Rectal smooth muscle tissue (tissue), 1 donor: ENCODE results near the gene CLCN6.

ENCODE experiments used
- H3K27ac ChIP-seq: one replicate; pipeline ENCODE4 v1.7.0; 2013; ENCODE audit warnings: low read depth, low read length, inconsistent platforms
- H3K27me3 ChIP-seq: one replicate; pipeline ENCODE4 v1.7.0; 2013; ENCODE audit warnings: low read length; ENCODE audit not compliant: control insufficient read depth, insufficient read depth
- H3K36me3 ChIP-seq: one replicate; pipeline ENCODE4 v1.7.0; 2013; ENCODE audit warnings: low read length; ENCODE audit not compliant: control insufficient read depth, insufficient read depth
- H3K4me1 ChIP-seq: one replicate; pipeline ENCODE4 v1.7.0; 2013; ENCODE audit warnings: low read length; ENCODE audit not compliant: control insufficient read depth, insufficient read depth
- H3K4me3 ChIP-seq: one replicate; pipeline ENCODE4 v1.7.0; 2013; ENCODE audit warnings: low read length
- H3K9ac ChIP-seq: one replicate; pipeline ENCODE4 v1.7.0; 2013; ENCODE audit warnings: low read length

Gene CLCN6

GRCh38 chr1:11842154-11843041, 36.4 kb downstream of the CLCN6 start:
- no peaks in the 10 kb centered on the region for H3K27me3 ChIP-seq
- no peaks in the 10 kb centered on the region for H3K4me1 ChIP-seq
- no peak overlapping the region for H3K9ac ChIP-seq
- H3K4me3 ChIP-seq = no peak overlapping the region
- no peak overlapping the region for H3K27ac ChIP-seq
- peaks cover 31% of the 10 kb centered on the region for H3K36me3 ChIP-seq

DNA sequence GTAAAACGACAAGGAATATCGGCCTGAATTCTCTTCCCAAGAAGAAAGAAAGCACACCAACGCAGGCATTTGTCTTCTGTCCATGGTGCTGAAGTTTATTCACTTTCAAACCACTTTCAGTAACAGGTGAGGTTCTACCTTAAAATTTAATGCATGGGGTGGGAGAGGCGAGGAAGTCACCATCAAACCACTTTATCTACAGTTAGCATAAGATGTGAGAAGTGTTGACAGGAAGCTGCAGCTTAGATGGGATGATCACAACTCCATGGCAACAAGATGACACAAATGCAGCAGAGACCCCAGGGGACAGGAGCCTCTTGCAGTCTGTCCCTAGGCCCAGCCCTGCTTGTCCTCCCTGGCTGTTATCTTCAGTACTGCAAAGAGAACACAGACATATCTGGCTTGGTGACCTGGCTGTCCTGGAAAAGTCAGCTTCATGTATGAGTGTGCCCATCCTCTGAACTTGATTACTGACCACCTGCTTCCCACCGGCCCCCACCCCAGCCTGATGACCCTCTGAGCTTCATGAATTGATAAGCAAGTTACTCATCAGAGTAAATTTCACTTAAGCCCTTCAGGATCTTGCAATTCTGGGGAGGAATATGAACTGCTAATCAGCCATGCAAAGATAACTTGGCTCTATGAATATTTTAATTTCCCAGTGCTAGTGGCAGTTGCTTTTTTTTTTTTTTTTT, 39.8 kb downstream of the CLCN6 start:
- no peaks in the 10 kb centered on the region for H3K27me3 ChIP-seq
- H3K4me3 ChIP-seq = no peak overlapping the region
- no peak overlapping the region for H3K27ac ChIP-seq
- H3K4me1 ChIP-seq = no peaks in the 10 kb centered on the region
- no peak overlapping the region for H3K9ac ChIP-seq
- peaks cover 17% of the 10 kb centered on the region for H3K36me3 ChIP-seq

DNA sequence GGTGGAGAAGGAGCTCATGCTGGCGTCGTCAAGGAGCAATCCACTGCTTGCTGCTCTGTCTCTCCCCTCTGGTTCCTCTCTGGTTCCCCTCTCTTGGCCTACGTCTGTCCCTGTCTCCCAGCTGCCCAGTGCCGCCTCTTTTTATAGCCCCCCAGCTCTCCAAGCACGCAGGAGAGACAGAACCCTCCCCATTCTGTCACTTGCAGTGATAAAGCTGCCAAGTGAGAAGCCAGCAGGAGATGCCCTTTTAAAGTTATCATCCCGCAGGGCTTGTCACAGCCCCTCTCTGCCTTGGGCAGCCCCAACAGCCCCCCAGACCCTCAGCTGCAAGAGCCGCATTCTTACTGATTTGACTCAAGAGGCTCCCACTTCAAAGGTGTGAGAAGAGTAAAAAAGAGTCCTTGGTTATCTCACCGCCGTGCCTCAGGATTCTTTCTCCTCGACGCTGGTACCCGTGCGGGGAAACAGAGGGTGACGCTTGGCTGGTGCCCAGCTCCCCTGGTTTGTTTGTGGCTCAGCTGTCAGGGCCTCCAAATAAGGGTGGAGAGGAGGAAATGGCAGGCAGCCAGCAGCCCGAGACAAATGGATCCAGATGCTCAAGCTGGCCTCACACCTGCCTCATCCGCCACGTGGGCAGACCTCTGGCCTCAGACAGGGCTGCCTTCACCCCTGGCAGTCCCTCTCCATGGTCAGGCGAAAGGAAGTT, 41.8 kb downstream of the CLCN6 start, which contains the start of gene NPPA:
Gene NPPA (minus strand): TSS at position 117 of the 706 bp plus-strand sequence. CDS start 99 bp downstream, at position 18.
- Histone ChIP-seq H3K4me1 (no peaks in the 10 kb centered on the region), H3K27me3 (no peaks in the 10 kb centered on the region), H3K4me3 (no peak within 1 kb of the TSS), H3K36me3 (peaks cover 2% of the 10 kb centered on the region), H3K27ac (no peak within 1 kb of the TSS), H3K9ac (no peak within 1 kb of the TSS)

DNA sequence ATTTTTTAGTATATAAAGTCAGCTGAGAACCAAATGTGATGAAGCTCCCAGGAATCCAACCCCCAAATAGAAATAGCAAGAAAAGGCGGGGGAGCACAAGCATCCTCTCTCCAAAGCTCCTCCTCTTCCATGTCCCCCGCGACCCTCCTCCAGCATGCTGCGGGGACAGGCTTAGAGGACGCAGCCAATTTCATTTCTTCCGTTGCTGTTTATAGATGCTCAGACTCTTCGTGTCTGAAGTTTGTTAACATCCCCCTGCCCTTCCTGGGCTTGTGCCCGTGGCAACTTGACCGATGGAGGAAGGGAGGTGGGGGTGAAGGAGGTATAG, 42.3 kb downstream of the CLCN6 start:
- Histone ChIP-seq H3K9ac (no peak overlapping the region), H3K4me3 (no peak overlapping the region), H3K27ac (no peak overlapping the region), H3K36me3 (peaks cover 2% of the 10 kb centered on the region), H3K27me3 (no peaks in the 10 kb centered on the region), H3K4me1 (no peaks in the 10 kb centered on the region)

GRCh38 chr1:11850156-11850555, 44.2 kb downstream of the CLCN6 start:
- H3K4me3 ChIP-seq = no peak overlapping the region
- H3K27me3 ChIP-seq = no peaks in the 10 kb centered on the region
- H3K36me3 ChIP-seq = no peaks in the 10 kb centered on the region
- H3K4me1 ChIP-seq = no peaks in the 10 kb centered on the region
- no peak overlapping the region for H3K27ac ChIP-seq
- no peak overlapping the region for H3K9ac ChIP-seq

- no peaks in the 10 kb centered on the region for H3K4me1 ChIP-seq
- H3K27me3 ChIP-seq = no peaks in the 10 kb centered on the region
- no peak overlapping the region for H3K9ac ChIP-seq
- no peaks in the 10 kb centered on the region for H3K36me3 ChIP-seq
- no peak overlapping the region for H3K4me3 ChIP-seq
- no peak overlapping the region for H3K27ac ChIP-seq
Measured at GRCh38 chr1:11851180-11851579, 45.2 kb downstream of the CLCN6 start.

DNA sequence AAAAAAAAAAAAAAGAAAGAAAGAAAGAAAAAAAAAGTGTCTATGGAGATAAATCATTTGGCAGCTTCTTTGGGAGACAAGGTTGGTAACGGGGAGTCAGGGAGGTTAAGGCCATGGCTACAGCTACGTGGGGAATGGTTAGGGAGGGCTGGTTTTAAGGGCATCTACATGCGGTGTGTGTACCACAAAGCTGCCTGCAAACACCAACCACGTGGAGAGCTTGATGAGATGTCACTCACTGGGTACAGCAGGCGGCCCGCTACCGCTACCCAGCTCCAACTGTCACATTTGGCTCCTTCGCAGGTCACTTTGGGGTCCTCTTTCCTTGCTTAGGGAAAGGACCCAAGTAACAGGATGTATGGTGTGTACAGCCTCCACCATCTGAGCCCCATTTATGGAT, 48.5 kb downstream of the CLCN6 start:
- Histone ChIP-seq H3K36me3 (no peaks in the 10 kb centered on the region), H3K27me3 (peaks cover 8% of the 10 kb centered on the region), H3K4me1 (no peaks in the 10 kb centered on the region), H3K9ac (no peak overlapping the region), H3K4me3 (no peak overlapping the region), H3K27ac (no peak overlapping the region)

- H3K27ac ChIP-seq = no peak overlapping the region
- H3K4me3 ChIP-seq = no peak overlapping the region
- peaks cover 13% of the 10 kb centered on the region for H3K27me3 ChIP-seq
- no peaks in the 10 kb centered on the region for H3K36me3 ChIP-seq
- H3K9ac ChIP-seq = no peak overlapping the region
- H3K4me1 ChIP-seq = no peaks in the 10 kb centered on the region
Measured at GRCh38 chr1:11855430-11855829, 49.4 kb downstream of the CLCN6 start.

GRCh38 chr1:11856698-11857097, 50.7 kb downstream of the CLCN6 start:
- no peak overlapping the region for H3K9ac ChIP-seq
- no peak overlapping the region for H3K4me3 ChIP-seq
- no peaks in the 10 kb centered on the region for H3K4me1 ChIP-seq
- no peaks in the 10 kb centered on the region for H3K36me3 ChIP-seq
- H3K27me3 ChIP-seq = peaks cover 13% of the 10 kb centered on the region
- no peak overlapping the region for H3K27ac ChIP-seq

GRCh38 chr1:11857164-11857851, 51.3 kb downstream of the CLCN6 start:
- Histone ChIP-seq H3K36me3 (no peaks in the 10 kb centered on the region), H3K27me3 (peaks cover 13% of the 10 kb centered on the region), H3K4me1 (no peaks in the 10 kb centered on the region), H3K27ac (no peak overlapping the region), H3K9ac (no peak overlapping the region), H3K4me3 (no peak overlapping the region)

GRCh38 chr1:11858158-11858557, 52.2 kb downstream of the CLCN6 start:
- Histone ChIP-seq H3K4me3 (no peak overlapping the region), H3K27ac (no peak overlapping the region), H3K4me1 (no peaks in the 10 kb centered on the region), H3K27me3 (peaks cover 17% of the 10 kb centered on the region), H3K9ac (no peak overlapping the region), H3K36me3 (no peaks in the 10 kb centered on the region)

- no peak within 1 kb of the TSS for H3K9ac ChIP-seq
- H3K4me3 ChIP-seq = no peak within 1 kb of the TSS
- H3K36me3 ChIP-seq = no peaks in the 10 kb centered on the region
- H3K27ac ChIP-seq = no peak within 1 kb of the TSS
- H3K27me3 ChIP-seq = peaks cover 17% of the 10 kb centered on the region
- H3K4me1 ChIP-seq = no peaks in the 10 kb centered on the region
Measured at GRCh38 chr1:11858613-11858967, 52.6 kb downstream of the CLCN6 start, which contains the start of gene NPPB. Gene NPPB (minus strand): TSS chr1:11858945. CDS start chr1:11858833, 112 bp downstream.
